NCI-H82 treated with DMSO at 0.1 percent for 48 hours (cell line): ENCODE data around the gene EYA4.
"Not testable (repeated sequence)": the region's sequence is repeated elsewhere in the genome, so short reads cannot be mapped to it uniquely, and the experiment has no call there.

Source experiments
- DNase-seq: peaks from one replicate; lab custom pipeline; 2025; ENCODE audit not compliant: unreplicated experiment; lab: John Stamatoyannopoulos, UW

Gene EYA4

GRCh38 chr6:133396984-133397348 is 155.8 kb downstream of the EYA4 start:
- no peak for DNase-seq

GRCh38 chr6:133397601-133398000 is 156.4 kb downstream of the EYA4 start:
- DNase-seq = not testable (repeated sequence)

- DNase-seq = no peak
These were observed 158.3 kb downstream of the EYA4 start for GRCh38 chr6:133399426-133399825.

- DNase-seq = no peak
These were observed 163.0 kb downstream of the EYA4 start for GRCh38 chr6:133404151-133404550.

GRCh38 chr6:133404728-133405127 is 163.6 kb downstream of the EYA4 start:
- DNase-seq = no peak

GRCh38 chr6:133407320-133408100 is 166.4 kb downstream of the EYA4 start:
- no peak for DNase-seq

- DNase-seq = no peak
These were observed 167.0 kb downstream of the EYA4 start for GRCh38 chr6:133408132-133408531.

- DNase-seq = no peak
These were observed 167.4 kb downstream of the EYA4 start for GRCh38 chr6:133408543-133408942.

- no peak for DNase-seq
These were observed 169.7 kb downstream of the EYA4 start for GRCh38 chr6:133410638-133411435.

GRCh38 chr6:133411757-133412156 is 170.6 kb downstream of the EYA4 start:
- no peak for DNase-seq

- no peak for DNase-seq
These were observed 174.1 kb downstream of the EYA4 start for GRCh38 chr6:133415262-133415661.

- no peak for DNase-seq
These were observed 177.0 kb downstream of the EYA4 start for GRCh38 chr6:133418108-133418507.

GRCh38 chr6:133423242-133423641 is 182.1 kb downstream of the EYA4 start:
- DNase-seq = no peak

- no peak for DNase-seq
These were observed 183.2 kb downstream of the EYA4 start for GRCh38 chr6:133424359-133424758.

GRCh38 chr6:133426038-133426437 is 184.9 kb downstream of the EYA4 start:
- no peak for DNase-seq

- no peak for DNase-seq
These were observed 187.1 kb downstream of the EYA4 start for GRCh38 chr6:133428295-133428694.

GRCh38 chr6:133430530-133430929 is 189.4 kb downstream of the EYA4 start:
- no peak for DNase-seq

GRCh38 chr6:133431031-133431430 is 189.9 kb downstream of the EYA4 start:
- DNase-seq = no peak

GRCh38 chr6:133432021-133432989 is 191.1 kb downstream of the EYA4 start:
- DNase-seq = no peak

GRCh38 chr6:133435065-133435728 is 194.0 kb downstream of the EYA4 start:
- DNase-seq = no peak

- no peak for DNase-seq
These were observed 195.5 kb downstream of the EYA4 start for GRCh38 chr6:133436652-133437051.
